GM19468 (cell line): ENCODE measurements around the gene LMBRD2.
A peak's percentile ranks its signal among the peaks of the same experiment; 100 is the strongest.
"Not testable (repeated sequence)": the region's sequence is repeated elsewhere in the genome, so short reads cannot be mapped to it uniquely, and the experiment has no call there.

Source experiments
- ATAC-seq: cut with Tn5 transposase; IDR thresholded peaks from one replicate; pipeline ENCODE4 v1.9.1; 2021; ENCODE audit warnings: mild to moderate bottlenecking, moderate library complexity, moderate number of reproducible peaks; ENCODE audit not compliant: unreplicated experiment; ENCODE audit errors: extremely low read depth

The LMBRD2 gene

DNA sequence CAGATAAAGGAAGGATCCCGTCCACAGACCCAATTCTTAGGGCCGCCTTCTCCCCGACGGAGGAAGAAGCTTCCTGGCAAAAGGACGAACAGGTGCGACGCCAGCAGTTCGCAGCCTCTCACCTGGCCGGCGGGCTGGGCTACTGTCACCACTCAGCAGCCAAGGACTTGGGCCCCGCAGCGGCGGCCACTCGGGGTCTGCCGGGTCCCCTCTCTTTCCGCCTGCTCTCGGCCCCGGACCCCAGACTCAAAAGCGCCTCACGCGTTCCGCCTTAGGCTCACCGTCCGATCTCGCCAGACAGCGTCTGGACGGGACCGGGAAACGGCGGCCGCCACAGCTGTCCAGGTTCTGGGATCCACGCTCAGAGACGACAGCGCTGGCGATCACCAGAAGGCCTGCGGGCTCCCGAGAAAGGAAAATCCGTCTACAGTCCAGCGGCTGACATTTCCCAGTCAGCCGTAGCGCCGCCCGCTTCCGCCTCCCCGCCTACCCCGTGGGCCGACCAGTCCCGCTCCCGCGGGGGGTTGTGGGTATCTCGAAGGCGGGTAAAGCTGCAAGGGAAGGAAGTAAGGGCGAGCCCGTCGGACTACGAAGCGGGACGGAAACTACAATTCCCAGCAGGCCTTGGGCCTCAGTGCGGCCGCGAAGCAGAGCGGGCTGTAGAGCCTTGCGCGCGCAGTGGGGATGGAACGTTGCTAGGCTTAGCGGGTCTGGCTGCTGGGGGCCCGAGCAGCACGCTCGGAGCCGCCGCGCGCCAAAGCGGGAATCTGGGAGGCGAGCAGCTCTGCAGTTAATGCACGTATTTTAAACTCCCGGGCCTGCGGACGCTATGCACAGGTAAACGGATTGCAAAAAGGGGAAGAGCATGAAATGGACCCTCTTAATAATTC lies at the start of gene LMBRD2, which contains the start of gene SKP2:
LMBRD2 (minus strand) TSS at position 454 of the 890 bp plus-strand sequence. CDS start 8,538 bp downstream, outside the sequence.
SKP2 (plus strand) TSS at position 678 of the 890 bp plus-strand sequence; CDS start at position 830, 152 bp downstream.
- ATAC-seq, result peak; percentile 100

DNA sequence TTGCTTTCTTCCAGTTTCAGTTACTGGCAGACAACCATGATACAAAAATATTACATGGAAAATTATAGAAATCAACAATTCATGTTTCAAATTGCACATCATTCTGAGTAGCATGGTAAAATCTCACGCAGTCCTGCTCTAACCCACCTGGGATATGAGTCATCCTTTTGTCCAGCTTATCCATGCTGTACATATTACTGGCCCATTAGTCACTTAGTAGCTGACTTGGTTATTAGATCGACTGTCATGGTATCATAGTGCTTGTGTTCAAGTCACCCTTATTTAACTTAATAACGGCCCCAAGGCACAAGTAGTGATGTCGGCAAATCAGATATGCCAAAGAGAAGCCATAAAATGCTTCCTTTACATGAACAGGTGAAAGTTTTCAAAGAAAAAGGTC lies 48.8 kb upstream of the LMBRD2 start:
- no peak for ATAC-seq

DNA sequence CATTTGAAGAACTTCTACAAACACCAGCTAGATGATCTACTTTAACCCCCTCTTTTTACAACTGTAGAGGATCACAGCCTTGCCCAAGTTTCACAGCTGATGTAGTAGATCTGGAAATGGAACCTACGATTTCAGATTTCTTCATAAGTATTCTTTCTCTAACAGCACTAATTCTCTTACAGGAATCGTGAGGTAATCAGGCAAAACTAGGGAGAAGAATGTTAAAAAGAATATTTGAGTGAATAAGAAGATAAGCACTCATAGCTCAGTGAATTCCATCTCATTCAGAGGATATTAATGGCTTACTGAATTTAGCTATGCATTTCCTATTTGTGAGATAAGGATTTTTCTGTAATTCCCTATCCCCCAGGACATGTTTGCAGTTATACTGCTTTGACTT lies 47.9 kb upstream of the LMBRD2 start:
- ATAC-seq, result no peak

DNA sequence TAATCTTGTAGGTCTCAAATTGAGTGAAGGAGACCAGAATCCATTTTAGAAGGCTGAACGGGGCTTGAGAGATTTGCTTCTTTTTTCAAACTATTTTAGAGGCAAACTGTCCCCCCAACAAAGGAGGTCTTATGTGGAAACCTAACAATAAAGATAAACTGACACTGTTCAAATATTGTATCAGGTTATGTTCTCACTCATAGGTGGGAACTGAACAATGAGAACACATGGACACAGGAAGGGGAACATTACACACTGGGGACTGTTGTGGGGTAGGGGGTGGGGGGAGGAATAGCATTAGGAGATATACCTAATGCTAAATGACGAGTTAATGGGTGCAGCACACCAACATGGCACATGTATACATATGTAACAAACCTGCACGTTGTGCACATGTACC lies 47.1 kb upstream of the LMBRD2 start:
- not testable (repeated sequence) for ATAC-seq

DNA sequence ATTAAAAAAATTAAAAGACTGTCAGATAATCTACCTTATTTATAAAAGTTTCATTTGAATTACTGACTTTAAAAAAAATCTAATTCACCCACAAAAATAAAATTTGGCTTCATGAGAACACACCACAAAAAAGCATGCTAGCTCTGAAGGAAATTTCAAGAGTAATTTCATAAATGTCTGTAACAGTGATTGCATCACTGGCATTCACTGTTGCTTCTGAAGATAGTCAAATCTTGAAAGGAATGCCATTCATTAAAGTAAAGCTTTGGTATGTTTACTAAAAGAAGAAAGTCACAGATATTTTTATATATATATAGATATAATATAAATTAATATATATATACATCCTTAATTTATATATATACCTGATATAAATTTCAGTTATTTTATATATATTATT lies 46.6 kb upstream of the LMBRD2 start:
- ATAC-seq, result no peak

GRCh38 chr5:36193746-36194145 lies 42.1 kb upstream of the LMBRD2 start:
- ATAC-seq, result no peak

DNA sequence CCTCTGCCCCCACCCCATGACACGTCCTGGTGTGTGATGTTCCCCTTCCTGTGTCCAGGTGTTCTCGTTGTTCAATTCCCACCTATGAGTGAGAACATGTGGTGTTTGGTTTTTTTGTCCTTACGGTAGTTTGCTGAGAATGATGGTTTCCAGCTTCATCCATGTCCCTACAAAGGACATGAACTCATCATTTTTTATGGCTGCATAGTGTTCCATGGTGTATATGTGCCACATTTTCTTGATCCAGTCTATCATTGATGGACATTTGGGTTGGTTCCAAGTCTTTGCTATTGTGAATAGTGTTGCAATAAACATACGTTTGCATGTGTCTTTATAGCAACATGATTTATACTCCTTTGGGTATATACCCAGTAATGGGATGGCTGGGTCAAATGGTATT lies 32.7 kb upstream of the LMBRD2 start:
- ATAC-seq, result not testable (repeated sequence)

- no peak for ATAC-seq
These were observed 30.1 kb upstream of the LMBRD2 start for GRCh38 chr5:36181774-36182173.

- ATAC-seq, result no peak
These were observed 29.1 kb upstream of the LMBRD2 start for GRCh38 chr5:36180556-36181350.

DNA sequence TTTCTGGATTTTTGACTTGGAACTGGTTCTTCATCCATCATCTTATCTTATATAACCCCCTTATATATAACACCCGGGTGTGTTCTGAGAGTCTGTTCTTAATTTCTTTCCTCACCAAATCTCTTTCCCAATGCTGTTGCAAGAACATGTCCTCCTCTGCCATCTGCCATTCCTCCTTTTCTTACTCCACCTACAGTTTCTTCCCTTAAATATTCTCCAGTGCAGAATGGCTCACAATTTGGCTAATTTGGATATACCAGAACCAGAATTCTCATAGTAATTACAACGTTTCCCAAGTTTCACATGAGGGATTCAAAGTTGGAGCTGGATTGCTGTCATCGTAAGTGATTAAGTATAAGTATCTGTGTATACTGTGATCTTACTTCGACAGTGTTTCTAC lies 28.3 kb upstream of the LMBRD2 start:
- ATAC-seq, result no peak

GRCh38 chr5:36178524-36178890 lies 26.8 kb upstream of the LMBRD2 start:
- no peak for ATAC-seq

DNA sequence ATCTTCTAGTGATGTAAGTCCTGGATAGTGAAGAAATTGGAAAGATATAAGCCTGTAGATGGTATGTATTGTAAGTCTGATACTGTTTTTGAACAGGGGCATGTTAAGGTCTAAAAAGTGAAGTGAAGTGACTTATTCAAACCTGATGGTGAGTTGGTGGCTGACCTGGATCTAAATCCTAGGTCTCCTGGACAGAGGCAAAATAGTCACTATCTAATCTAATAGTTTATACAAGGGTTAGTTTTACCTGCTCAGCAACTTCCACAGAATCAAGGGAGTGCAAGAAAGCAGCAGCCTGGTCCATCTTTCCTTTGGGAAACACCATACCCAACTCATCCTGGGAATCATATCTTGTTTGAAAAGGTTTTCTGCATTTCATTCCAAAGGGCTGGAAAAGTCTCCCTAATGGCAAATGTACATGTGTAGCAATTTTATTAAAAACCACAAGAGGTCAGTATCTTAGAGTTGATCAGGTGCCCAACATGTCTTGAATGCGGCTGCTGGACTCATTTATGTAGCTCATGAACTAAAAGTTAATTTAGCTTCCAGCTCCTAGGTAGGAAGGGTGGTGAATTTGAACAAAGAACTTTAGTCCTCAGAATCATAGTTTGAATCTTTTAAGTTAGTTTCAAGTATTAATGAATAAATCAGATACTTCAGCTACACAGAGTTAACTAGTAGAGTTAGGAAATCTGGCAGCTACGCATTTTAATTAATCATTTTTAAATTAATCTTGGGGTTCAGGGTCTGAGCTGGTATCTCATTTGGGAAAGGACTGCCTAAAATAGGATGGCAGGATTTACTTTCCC lies 26.2 kb upstream of the LMBRD2 start:
- ATAC-seq, result no peak

DNA sequence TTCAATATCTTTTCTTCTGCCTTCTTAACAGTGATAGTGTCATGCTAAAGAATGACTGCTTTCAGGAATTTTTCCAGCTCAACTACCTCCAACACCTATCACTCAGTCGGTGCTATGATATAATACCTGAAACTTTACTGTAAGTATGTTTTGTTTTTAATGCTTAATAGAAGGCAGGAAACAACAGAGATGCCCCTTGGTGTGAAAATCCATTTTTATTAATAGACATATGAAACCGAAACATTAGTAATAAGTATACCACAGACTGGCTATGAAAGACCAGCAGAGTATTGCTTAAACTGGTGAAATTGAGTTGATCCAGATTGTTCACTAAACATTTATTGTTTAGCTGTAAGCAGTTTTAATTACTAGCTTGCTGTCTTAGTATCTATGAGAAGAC lies 25.5 kb upstream of the LMBRD2 start:
- ATAC-seq, result peak; percentile 71

GRCh38 chr5:36175043-36175442 lies 23.4 kb upstream of the LMBRD2 start:
- ATAC-seq, result no peak

DNA sequence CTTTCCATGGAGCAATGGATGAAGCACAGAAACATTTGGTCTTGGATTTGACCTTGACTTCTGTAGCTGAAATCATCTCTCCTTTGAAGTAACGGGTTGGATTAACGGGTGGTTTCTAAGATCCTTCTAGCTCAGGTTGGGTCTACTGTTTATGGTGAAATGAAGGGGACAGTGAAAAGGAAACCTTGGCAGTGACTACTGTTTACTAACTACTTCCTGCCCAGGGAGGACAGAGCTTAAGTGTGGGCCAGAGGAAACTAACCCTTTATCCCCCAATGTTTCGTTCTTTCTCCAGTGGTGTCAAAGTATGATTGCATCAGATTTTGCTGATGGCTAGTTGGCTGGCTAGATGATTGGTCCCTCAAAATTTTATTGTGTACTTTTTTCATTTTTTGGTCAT lies 22.4 kb upstream of the LMBRD2 start:
- no peak for ATAC-seq

DNA sequence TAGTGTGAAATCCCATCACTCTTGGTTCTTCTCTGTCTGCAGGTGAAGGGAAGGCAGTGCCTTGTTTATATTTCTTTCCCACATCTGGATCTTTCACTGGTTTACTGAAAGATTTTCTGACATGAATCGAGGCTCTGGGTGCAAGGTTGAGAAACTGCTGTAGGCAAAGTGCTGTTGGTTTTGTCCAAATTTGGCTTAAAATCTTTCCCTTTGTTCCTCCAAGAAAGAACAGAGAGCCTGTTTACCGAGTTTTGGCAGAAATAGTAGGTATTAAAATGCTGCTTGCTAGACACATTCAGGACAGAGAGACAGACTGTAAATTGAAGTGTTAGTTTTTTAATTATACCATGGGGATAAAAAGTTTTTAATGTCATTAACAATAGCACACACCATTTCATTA lies 21.7 kb upstream of the LMBRD2 start:
- no peak for ATAC-seq

- ATAC-seq, result no peak
These were observed 20.9 kb upstream of the LMBRD2 start for GRCh38 chr5:36172599-36172998.

GRCh38 chr5:36170832-36171424 lies 19.2 kb upstream of the LMBRD2 start:
- ATAC-seq, result no peak

DNA sequence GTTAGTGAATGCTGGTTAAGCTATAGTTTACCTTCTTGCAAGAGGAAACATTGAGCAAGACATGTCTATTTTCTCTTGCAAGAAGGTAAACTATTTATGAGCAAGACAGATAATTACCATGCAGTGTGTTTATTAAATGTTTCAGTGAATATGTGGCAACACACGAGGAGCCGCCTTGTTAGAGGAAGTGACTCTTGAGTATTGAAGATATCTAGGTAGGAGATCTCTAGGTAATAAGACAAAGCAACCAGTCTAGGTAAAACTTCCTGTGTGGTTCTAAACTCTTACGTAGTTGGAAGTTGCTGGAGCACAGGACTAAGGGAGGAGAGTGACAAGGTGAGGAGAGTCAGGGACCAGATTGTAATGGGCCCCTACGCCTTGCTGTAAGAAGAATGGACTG lies 17.1 kb upstream of the LMBRD2 start:
- no peak for ATAC-seq

GRCh38 chr5:36164461-36164860 lies 12.8 kb upstream of the LMBRD2 start:
- ATAC-seq, result no peak
